Middle frontal gyrus (tissue), 1 donor: ENCODE measurements around the gene ITGB6.

Source experiments
- DNase-seq: peaks from one replicate; pipeline ENCODE4 v3.0.0-alpha.2; 2015; ENCODE audit warnings: low spot score; ENCODE audit errors: extremely low spot score

Gene ITGB6

GRCh38 chr2:160222546-160223283 lies 22.6 kb upstream of the ITGB6 start:
- DNase-seq: no peak

- DNase-seq: no peak
These were observed 21.6 kb upstream of the ITGB6 start for GRCh38 chr2:160221391-160222276.

GRCh38 chr2:160220545-160221009 lies 20.5 kb upstream of the ITGB6 start:
- DNase-seq: no peak

- DNase-seq: no peak
These were observed 20.0 kb upstream of the ITGB6 start for GRCh38 chr2:160220026-160220425.

GRCh38 chr2:160214461-160215445 lies 14.7 kb upstream of the ITGB6 start:
- DNase-seq: no peak

- DNase-seq: no peak
These were observed 13.4 kb upstream of the ITGB6 start for GRCh38 chr2:160213511-160213910.

- no peak for DNase-seq
These were observed 10.6 kb upstream of the ITGB6 start for GRCh38 chr2:160210599-160211138.

- no peak for DNase-seq
These were observed 9.4 kb upstream of the ITGB6 start for GRCh38 chr2:160209516-160209856.

GRCh38 chr2:160208655-160209515 lies 8.8 kb upstream of the ITGB6 start:
- no peak for DNase-seq

GRCh38 chr2:160207804-160208654 lies 8.0 kb upstream of the ITGB6 start:
- DNase-seq: no peak

- no peak for DNase-seq
These were observed 7.2 kb upstream of the ITGB6 start for GRCh38 chr2:160207271-160207670.

GRCh38 chr2:160206436-160206835 lies 6.4 kb upstream of the ITGB6 start:
- no peak for DNase-seq

- no peak for DNase-seq
These were observed 5.4 kb upstream of the ITGB6 start for GRCh38 chr2:160205505-160205904.

GRCh38 chr2:160203422-160203821 lies 3.4 kb upstream of the ITGB6 start:
- DNase-seq: no peak

- DNase-seq: no peak
These were observed 2.9 kb upstream of the ITGB6 start for GRCh38 chr2:160203007-160203406.

GRCh38 chr2:160201849-160202539 lies 1.9 kb upstream of the ITGB6 start:
- DNase-seq: no peak

GRCh38 chr2:160200921-160201320 lies 849 bp upstream of the ITGB6 start:
- DNase-seq: no peak

- DNase-seq: no peak
These were observed 1.0 kb downstream of the ITGB6 start for GRCh38 chr2:160199053-160199452.

- DNase-seq: no peak
These were observed 2.5 kb downstream of the ITGB6 start for GRCh38 chr2:160197587-160197986.
